NCI-H146 treated with DMSO at 0.1 percent for 48 hours (cell line): ENCODE results near the gene SLMAP.
"Not testable (repeated sequence)": the region's sequence is repeated elsewhere in the genome, so short reads cannot be mapped to it uniquely, and the experiment has no call there.

ENCODE experiments used
- DNase-seq: peaks from one replicate; lab custom pipeline; 2025; ENCODE audit not compliant: unreplicated experiment; lab: John Stamatoyannopoulos, UW

Gene SLMAP

DNA sequence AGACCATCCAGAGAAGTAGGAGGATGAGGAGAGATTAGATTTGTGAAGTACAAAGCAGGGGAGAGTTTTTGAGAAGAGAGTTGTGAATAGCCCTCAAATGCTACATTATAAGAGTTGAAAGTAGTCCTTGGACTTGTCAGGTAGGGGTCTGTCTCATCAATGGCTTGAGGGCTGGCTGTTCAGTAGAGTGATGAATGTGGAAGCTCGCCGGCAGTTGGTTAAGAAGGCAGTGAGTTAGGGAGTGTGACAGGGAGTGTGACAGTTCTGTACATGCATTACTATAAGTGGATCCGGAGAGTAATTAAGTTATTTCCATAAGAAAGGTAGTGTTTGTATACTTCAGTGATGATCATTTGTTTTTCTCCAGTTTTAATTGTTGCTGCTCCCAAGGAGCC is 32.5 kb downstream of the SLMAP start:
- DNase-seq = no peak

DNA sequence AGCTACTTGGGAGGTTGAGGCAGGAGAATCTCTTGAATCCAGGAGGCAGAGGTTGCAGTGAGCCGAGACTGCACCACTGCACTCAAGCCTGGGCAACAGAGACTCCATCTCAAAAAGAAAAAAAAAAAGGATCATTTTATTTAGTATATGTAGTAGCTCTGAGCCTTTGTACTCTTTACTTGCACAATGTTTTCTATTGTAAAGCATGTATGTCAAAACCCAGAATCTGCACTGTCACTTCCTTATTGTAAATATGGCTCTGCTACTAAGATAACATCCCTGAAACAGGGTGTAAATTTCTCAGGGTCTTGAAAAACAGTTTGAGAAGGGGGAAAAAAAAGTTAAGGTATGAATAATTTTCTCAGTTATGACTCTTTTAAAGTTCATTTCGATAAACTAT is 35.1 kb downstream of the SLMAP start:
- DNase-seq = no peak

DNA sequence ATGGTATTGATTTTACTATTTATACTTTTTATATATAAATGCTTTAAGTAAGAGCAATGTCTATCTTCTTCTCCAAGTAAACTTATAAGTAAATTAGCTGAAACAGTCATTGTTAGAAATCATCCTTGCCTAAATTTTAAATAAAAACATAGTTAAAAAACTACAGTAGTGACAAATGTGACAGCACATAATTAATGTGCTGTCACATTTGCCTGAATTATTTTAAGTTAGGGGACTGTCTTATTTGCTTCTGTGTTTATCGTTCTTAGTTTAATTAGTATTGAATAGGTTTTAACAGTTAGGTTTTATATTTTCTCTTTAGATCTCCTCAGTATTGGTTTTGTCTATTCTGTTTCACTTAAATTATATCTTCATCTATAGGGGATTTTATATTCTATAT is 36.1 kb downstream of the SLMAP start:
- no peak for DNase-seq

DNA sequence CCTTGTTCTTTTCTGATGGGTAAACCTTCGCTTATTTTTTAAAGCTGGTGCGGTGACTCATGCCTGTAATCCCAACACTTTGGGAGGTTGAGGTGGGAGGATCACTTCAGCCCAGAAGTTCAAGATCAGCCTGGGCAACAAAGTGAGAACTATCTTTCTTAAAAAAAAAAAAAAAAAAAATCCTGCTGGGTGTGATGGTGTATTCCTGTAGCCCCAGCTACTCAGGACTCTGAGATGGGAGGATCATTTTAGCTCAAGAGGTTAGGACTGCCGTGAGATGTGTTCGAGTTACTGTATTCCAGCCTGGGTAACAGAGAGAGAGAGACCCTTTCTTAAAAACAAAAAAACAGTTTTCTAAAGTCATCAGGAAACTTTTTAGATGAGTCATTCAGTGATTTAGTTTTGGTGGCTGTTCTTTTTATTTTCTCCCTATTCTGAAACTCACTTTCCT is 37.7 kb downstream of the SLMAP start:
- DNase-seq = no peak

- no peak for DNase-seq
Observed at GRCh38 chr3:57794501-57794900, 38.4 kb downstream of the SLMAP start.

- no peak for DNase-seq
Observed at GRCh38 chr3:57794951-57795350, 38.8 kb downstream of the SLMAP start.

- no peak for DNase-seq
Observed at GRCh38 chr3:57796261-57796660, 40.2 kb downstream of the SLMAP start.

DNA sequence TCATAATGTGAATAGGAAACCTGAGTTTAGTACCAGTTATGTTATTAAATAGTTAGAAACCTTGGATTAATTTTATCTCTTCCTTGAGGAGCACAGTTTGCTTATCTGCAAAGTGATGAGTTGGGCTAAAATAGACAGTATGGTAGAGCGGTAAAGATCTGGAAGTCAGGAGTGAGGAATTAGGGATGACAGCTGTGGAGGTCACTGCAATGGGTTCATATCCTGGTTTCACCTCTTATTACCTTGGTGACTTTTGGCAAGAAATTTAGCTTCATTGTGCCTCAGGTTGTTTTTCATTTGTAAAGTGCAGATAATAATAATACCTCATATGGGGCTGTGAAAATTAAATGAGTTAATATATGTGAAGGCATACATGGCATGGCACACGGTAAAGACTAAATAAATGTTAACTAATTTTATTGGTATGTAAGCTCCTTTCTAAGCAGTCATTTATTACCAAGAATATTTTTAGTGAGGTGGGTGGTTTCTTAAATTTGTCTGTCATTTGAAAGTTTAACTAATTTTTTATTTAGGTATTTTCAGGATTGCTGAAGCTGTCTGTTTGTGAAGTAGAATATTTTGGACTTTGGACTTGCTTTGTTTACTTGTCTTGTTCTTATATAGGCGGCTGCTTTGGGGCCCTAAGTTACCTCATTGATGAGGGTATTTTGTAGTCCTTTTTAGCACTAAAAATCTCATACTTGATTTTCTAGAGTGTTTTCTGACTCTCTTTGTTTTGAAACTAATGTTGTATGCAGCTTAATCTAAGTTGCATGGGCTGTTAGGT is 41.8 kb downstream of the SLMAP start:
- no peak for DNase-seq

DNA sequence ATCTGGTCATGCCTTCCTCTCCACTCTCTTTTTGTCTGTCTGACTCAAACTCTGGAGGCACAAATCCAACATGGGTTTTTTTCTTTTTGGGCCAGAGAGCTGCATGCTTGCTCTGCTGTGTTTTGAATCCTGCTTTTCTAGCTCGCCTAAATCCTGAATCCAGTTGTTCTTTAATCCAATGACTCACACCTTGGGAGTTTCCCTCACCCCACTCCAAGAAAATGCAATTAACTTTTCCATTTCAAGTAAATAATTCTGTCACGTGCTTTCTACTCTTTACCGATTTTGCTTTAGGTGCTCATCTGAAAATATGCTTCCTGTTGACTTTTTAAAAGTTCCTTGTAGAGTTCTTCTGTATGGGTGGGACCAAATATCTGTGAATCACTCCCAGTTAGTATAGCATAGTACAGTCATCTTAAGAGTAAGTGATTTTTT is 47.6 kb downstream of the SLMAP start:
- no peak for DNase-seq

DNA sequence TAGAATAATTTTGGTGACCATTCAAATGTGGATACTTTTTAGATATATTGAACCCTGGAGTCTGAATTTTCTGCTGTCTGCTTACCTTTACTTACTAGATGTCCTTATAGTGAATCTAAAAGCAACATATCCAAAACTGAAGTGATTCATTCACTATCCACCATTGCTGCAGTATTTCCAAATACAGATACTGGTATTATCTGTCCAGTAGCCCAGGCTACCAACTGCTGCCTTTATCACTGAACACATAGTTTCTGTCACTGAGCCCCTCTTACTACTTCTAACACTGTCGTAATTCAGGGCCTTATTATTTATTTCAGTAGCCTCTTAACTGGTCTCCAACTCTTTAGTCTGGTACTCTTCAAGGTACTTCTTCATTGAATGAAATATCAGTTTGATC is 49.2 kb downstream of the SLMAP start:
- no peak for DNase-seq

- DNase-seq = no peak
Observed at GRCh38 chr3:57805674-57806073, 49.6 kb downstream of the SLMAP start.

GRCh38 chr3:57806195-57806594 is 50.1 kb downstream of the SLMAP start:
- DNase-seq = not testable (repeated sequence)

DNA sequence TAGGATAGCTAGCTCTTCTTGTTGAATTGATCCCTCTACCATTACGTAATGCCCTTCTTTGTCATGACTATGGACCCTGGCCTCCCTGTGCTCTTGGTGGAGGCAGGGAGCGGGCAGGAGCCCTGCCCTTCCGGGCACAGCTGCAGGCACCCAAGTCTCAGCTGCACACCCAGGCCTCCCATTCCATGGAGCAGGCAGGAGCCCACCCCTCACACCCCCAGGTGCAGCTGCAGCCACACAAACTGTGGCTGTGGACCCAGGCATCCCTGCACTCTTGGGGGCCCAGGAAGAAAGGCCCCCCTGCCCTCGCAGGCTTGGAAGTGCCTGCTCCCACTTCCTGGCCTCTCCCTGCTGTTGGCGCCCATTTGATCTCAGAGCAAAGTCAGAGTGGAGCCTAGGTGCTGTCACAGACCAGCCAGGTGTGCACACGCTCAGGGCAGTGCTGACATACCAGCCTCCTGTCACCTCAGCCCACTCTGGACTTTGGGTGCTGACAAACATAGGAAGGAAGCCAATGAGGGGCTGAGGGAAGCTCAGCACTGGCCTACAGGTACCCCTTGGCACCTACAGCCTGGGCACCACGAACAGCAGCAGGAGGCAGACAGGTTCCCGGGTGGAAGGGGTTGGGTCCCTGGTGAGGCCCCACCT is 53.0 kb downstream of the SLMAP start:
- DNase-seq = no peak

- no peak for DNase-seq
Observed at GRCh38 chr3:57809609-57809968, 53.5 kb downstream of the SLMAP start.

DNA sequence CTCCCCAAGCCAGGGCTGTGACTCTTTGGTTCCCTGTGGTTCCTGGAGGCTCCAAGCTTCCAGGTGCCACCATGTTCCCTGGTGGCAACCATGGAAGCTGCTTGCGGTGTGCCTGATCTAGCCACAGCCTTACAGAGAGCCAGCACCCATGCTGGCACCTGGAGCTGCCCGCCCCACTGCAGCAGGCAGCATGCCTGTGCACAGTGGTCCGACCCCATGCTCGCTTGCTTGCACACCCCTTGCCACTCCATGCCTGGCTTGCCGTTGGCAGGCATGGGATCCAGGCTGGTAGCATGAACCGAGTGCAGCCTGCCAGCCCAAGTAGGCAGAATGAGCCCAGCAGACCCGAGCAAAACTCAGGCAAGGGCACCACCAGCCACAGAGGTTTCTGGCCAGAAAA is 53.9 kb downstream of the SLMAP start:
- DNase-seq = no peak

- DNase-seq = no peak
Observed at GRCh38 chr3:57810471-57811137, 54.5 kb downstream of the SLMAP start.

- DNase-seq = no peak
Observed at GRCh38 chr3:57815036-57815435, 58.9 kb downstream of the SLMAP start.

DNA sequence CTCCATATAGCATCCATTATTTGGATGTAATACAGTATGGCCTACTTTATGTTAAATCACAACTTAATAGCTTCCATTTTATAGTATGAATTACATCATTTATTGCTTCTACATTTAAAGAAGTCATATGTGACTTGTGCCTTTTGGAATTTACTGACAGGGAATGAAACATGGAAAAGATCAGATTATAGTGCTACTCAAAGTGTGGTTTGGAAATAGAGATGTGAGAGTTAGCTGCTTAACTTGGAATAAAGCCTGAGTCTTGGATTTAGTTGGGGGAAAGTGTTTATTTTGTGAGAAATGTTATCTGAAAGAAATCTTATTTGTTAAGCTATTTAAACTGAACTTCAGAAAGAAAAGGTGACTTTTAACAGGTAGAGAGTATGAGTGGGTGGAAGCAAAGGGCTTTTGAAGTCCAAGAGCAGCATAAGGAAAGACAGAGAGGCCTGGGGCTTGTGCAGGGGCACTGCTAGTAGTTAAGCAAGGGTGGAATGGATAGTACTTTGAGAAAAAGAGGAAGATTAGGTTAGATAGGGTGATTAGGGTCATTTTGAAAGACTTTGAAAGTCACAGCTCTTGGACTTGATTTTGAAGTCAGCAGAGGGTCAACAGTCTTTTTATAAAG is 60.5 kb downstream of the SLMAP start:
- no peak for DNase-seq

- no peak for DNase-seq
Observed at GRCh38 chr3:57818772-57819171, 62.7 kb downstream of the SLMAP start.

- DNase-seq = peak; percentile 3
Observed at GRCh38 chr3:57820479-57820878, 64.4 kb downstream of the SLMAP start.

- DNase-seq = no peak
Observed at GRCh38 chr3:57821765-57822164, 65.7 kb downstream of the SLMAP start.

DNA sequence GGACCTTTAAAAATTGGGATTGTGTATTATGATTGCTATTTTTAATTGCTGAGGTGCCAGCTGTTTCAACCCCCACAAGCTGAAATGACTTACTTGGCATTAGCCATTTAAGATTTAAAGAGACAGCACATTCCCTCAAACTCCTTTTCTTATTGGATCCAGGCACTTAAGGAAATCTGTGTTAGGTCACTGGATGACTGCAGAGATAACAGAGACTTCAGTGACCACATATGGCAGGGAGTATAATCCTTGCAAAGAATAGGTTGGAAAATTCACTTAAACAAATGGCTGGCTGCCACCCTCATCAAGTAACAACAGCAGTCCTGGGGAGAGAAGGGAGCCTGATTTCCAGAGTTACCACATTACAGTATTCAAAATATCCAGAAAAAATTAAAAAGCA is 66.6 kb downstream of the SLMAP start:
- no peak for DNase-seq
